ENCODE data around the gene RBP4. TPM values are rescaled to one million over a fixed set of nuclear protein-coding genes. Genes with fewer than 3 reads are reported as not detected.

Gene RBP4
- total RNA-seq, 1 donor from 2014 or later, result not detected

GRCh38 chr10:93591065-93591808 lies 9.8 kb downstream of the RBP4 start:
- no peak for DNase-seq (ENCODE audit: low spot score)
- Mint-ChIP-seq H3K27ac (no peak overlapping the region), H3K9me3 (no peaks in the 10 kb centered on the region), H3K4me3 (no peak overlapping the region), H3K4me1 (ENCODE audit: low read depth) (no peaks in the 10 kb centered on the region), H3K27me3 (ENCODE audit: insufficient read depth) (peaks cover 4% of the 10 kb centered on the region), H3K36me3 (ENCODE audit: low read depth) (no peaks in the 10 kb centered on the region)
- intact Hi-C loops (cut with micrococcal nuclease), result no loop called here

GRCh38 chr10:93590638-93591037 lies 10.4 kb downstream of the RBP4 start:
- Mint-ChIP-seq H3K4me1 (ENCODE audit: low read depth) (no peaks in the 10 kb centered on the region), H3K27me3 (ENCODE audit: insufficient read depth) (peaks cover 4% of the 10 kb centered on the region), H3K4me3 (no peak overlapping the region), H3K36me3 (ENCODE audit: low read depth) (no peaks in the 10 kb centered on the region), H3K27ac (no peak overlapping the region), H3K9me3 (no peaks in the 10 kb centered on the region)
- no peak for DNase-seq (ENCODE audit: low spot score)
- intact Hi-C loops (cut with micrococcal nuclease), result no loop called here

GRCh38 chr10:93589648-93590562 lies 11.1 kb downstream of the RBP4 start:
- no peaks in the 10 kb centered on the region for H3K4me1 Mint-ChIP-seq (ENCODE audit: low read depth)
- no peak overlapping the region for H3K27ac Mint-ChIP-seq
- intact Hi-C loops (cut with micrococcal nuclease), result no loop called here
- H3K4me3 Mint-ChIP-seq, result no peak overlapping the region
- no peak for DNase-seq (ENCODE audit: low spot score)
- H3K36me3 Mint-ChIP-seq (ENCODE audit: low read depth), result no peaks in the 10 kb centered on the region
- H3K27me3 Mint-ChIP-seq (ENCODE audit: insufficient read depth), result peaks cover 4% of the 10 kb centered on the region
- no peaks in the 10 kb centered on the region for H3K9me3 Mint-ChIP-seq

GRCh38 chr10:93584445-93584844 lies 16.6 kb downstream of the RBP4 start:
- Mint-ChIP-seq H3K4me3 (no peak overlapping the region), H3K27ac (no peak overlapping the region), H3K4me1 (ENCODE audit: low read depth) (no peaks in the 10 kb centered on the region), H3K36me3 (ENCODE audit: low read depth) (no peaks in the 10 kb centered on the region), H3K9me3 (peaks cover 8% of the 10 kb centered on the region), H3K27me3 (ENCODE audit: insufficient read depth) (peaks cover 6% of the 10 kb centered on the region)
- intact Hi-C loops (cut with micrococcal nuclease), result no loop called here
- no peak for DNase-seq (ENCODE audit: low spot score)

GRCh38 chr10:93580828-93581227 lies 20.2 kb downstream of the RBP4 start:
- Mint-ChIP-seq H3K36me3 (ENCODE audit: low read depth) (no peaks in the 10 kb centered on the region), H3K27ac (no peak overlapping the region), H3K9me3 (peaks cover 11% of the 10 kb centered on the region), H3K4me1 (ENCODE audit: low read depth) (no peaks in the 10 kb centered on the region), H3K27me3 (ENCODE audit: insufficient read depth) (peaks cover 6% of the 10 kb centered on the region), H3K4me3 (no peak overlapping the region)
- no peak for DNase-seq (ENCODE audit: low spot score)
- intact Hi-C loops (cut with micrococcal nuclease), result no loop called here

- H3K9me3 Mint-ChIP-seq, result peaks cover 11% of the 10 kb centered on the region
Measured at GRCh38 chr10:93579985-93580711, 20.9 kb downstream of the RBP4 start.

GRCh38 chr10:93579089-93579488 lies 21.9 kb downstream of the RBP4 start:
- intact Hi-C loops (cut with micrococcal nuclease), result no loop called here
- Mint-ChIP-seq H3K36me3 (ENCODE audit: low read depth) (no peaks in the 10 kb centered on the region), H3K9me3 (peaks cover 11% of the 10 kb centered on the region), H3K4me3 (no peak overlapping the region), H3K27me3 (ENCODE audit: insufficient read depth) (peaks cover 7% of the 10 kb centered on the region), H3K27ac (no peak overlapping the region), H3K4me1 (ENCODE audit: low read depth) (no peaks in the 10 kb centered on the region)
- DNase-seq (ENCODE audit: low spot score), result no peak

More at GRCh38 chr10:93579985-93580711, 20.9 kb downstream of the RBP4 start:
- H3K27ac Mint-ChIP-seq, result no peak overlapping the region
- peaks cover 6% of the 10 kb centered on the region for H3K27me3 Mint-ChIP-seq (ENCODE audit: insufficient read depth)
- H3K36me3 Mint-ChIP-seq (ENCODE audit: low read depth), result no peaks in the 10 kb centered on the region
- DNase-seq (ENCODE audit: low spot score), result no peak
- no peaks in the 10 kb centered on the region for H3K4me1 Mint-ChIP-seq (ENCODE audit: low read depth)
- H3K4me3 Mint-ChIP-seq, result no peak overlapping the region
- intact Hi-C loops (cut with micrococcal nuclease), result no loop called here

GRCh38 chr10:93577565-93577964 lies 23.5 kb downstream of the RBP4 start:
- peaks cover 6% of the 10 kb centered on the region for H3K27me3 Mint-ChIP-seq (ENCODE audit: insufficient read depth)
- H3K27ac Mint-ChIP-seq, result no peak overlapping the region
- H3K36me3 Mint-ChIP-seq (ENCODE audit: low read depth), result no peaks in the 10 kb centered on the region
- intact Hi-C loops (cut with micrococcal nuclease), result no loop called here
- DNase-seq (ENCODE audit: low spot score), result no peak
- peaks cover 11% of the 10 kb centered on the region for H3K9me3 Mint-ChIP-seq
- no peak overlapping the region for H3K4me3 Mint-ChIP-seq
- no peaks in the 10 kb centered on the region for H3K4me1 Mint-ChIP-seq (ENCODE audit: low read depth)

- DNase-seq (ENCODE audit: low spot score), result no peak
- Mint-ChIP-seq H3K27ac (no peak overlapping the region), H3K36me3 (ENCODE audit: low read depth) (no peaks in the 10 kb centered on the region), H3K9me3 (peaks cover 11% of the 10 kb centered on the region), H3K4me1 (ENCODE audit: low read depth) (no peaks in the 10 kb centered on the region), H3K27me3 (ENCODE audit: insufficient read depth) (peaks cover 13% of the 10 kb centered on the region), H3K4me3 (no peak overlapping the region)
- intact Hi-C loops (cut with micrococcal nuclease), result no loop called here
Measured at GRCh38 chr10:93576888-93577287, 24.1 kb downstream of the RBP4 start.

GRCh38 chr10:93573924-93574323 lies 27.1 kb downstream of the RBP4 start:
- Mint-ChIP-seq H3K4me3 (no peak overlapping the region), H3K9me3 (no peaks in the 10 kb centered on the region), H3K27me3 (ENCODE audit: insufficient read depth) (peaks cover 21% of the 10 kb centered on the region), H3K4me1 (ENCODE audit: low read depth) (no peaks in the 10 kb centered on the region), H3K27ac (no peak overlapping the region), H3K36me3 (ENCODE audit: low read depth) (no peaks in the 10 kb centered on the region)
- no peak for DNase-seq (ENCODE audit: low spot score)
- intact Hi-C loops (cut with micrococcal nuclease), result no loop called here

- Mint-ChIP-seq H3K27me3 (ENCODE audit: insufficient read depth) (peaks cover 22% of the 10 kb centered on the region), H3K36me3 (ENCODE audit: low read depth) (no peaks in the 10 kb centered on the region), H3K4me3 (no peak overlapping the region), H3K4me1 (ENCODE audit: low read depth) (no peaks in the 10 kb centered on the region), H3K9me3 (no peaks in the 10 kb centered on the region), H3K27ac (no peak overlapping the region)
- intact Hi-C loops (cut with micrococcal nuclease), result no loop called here
- no peak for DNase-seq (ENCODE audit: low spot score)
Measured at GRCh38 chr10:93573051-93573909, 27.8 kb downstream of the RBP4 start.

GRCh38 chr10:93572606-93573005 lies 28.4 kb downstream of the RBP4 start:
- DNase-seq (ENCODE audit: low spot score), result no peak
- H3K36me3 Mint-ChIP-seq (ENCODE audit: low read depth), result no peaks in the 10 kb centered on the region
- H3K9me3 Mint-ChIP-seq, result no peaks in the 10 kb centered on the region
- H3K27me3 Mint-ChIP-seq (ENCODE audit: insufficient read depth), result peaks cover 27% of the 10 kb centered on the region
- intact Hi-C loops (cut with micrococcal nuclease), result no loop called here
- H3K27ac Mint-ChIP-seq, result no peak overlapping the region
- H3K4me3 Mint-ChIP-seq, result no peak overlapping the region
- H3K4me1 Mint-ChIP-seq (ENCODE audit: low read depth), result no peaks in the 10 kb centered on the region
